Stimulated activated CD4-positive, alpha-beta T cell treated with anti-CD3 and anti-CD28 coated beads, Interleukin-12 subunit alpha, Interleukin-12 subunit beta, amount 100 ng/mL, for 48 hours (primary cell): ENCODE data around the gene RPTOR.

ENCODE experiments used
- DNase-seq, 3 donors: peaks; one replicate each; pipeline ENCODE4 v3.0.0-alpha.2; 2020; ENCODE audit warnings: low read depth in 2 of 3, low spot score in 1 of 3

Gene RPTOR

DNA sequence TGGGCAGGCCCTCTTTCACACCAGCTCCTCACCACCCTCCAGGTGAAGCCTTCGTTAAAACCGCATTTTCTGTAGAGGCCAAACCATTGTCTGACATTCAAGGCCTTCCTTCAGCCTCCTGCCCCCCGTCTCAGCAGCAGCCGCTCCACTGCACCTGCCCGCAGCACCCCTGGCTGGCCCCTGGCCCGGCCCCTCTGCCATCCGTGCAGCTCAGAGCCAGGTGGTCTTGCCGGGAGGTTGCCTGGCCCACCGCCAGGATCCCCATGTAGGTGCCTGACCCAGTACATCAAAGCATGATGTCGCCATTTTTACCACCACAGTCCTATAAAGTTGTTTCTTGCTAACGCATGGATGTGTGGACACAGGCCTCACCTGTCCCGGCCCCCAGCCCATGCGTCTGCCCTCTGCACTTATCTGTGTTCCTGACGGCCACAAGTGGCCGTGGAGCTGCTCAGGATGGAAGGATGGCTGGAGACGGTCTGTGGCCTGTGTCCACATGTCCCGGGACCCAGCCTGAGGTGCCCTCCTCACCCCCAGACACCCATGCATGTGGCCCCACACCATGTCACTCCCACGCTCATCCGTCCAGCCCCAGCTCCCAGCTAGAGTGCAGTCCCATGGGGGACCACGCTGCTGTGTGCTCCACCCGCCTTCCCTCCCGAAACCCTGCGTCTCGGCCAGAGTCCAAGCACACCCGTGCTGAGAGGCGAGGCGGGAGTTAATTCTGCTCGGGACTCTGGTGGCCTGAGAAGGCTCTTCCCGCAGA is 357.7 kb downstream of the RPTOR start:
- DNase-seq, result no peak

- DNase-seq, result no peak
These were observed 358.4 kb downstream of the RPTOR start for GRCh38 chr17:80902963-80903611.

DNA sequence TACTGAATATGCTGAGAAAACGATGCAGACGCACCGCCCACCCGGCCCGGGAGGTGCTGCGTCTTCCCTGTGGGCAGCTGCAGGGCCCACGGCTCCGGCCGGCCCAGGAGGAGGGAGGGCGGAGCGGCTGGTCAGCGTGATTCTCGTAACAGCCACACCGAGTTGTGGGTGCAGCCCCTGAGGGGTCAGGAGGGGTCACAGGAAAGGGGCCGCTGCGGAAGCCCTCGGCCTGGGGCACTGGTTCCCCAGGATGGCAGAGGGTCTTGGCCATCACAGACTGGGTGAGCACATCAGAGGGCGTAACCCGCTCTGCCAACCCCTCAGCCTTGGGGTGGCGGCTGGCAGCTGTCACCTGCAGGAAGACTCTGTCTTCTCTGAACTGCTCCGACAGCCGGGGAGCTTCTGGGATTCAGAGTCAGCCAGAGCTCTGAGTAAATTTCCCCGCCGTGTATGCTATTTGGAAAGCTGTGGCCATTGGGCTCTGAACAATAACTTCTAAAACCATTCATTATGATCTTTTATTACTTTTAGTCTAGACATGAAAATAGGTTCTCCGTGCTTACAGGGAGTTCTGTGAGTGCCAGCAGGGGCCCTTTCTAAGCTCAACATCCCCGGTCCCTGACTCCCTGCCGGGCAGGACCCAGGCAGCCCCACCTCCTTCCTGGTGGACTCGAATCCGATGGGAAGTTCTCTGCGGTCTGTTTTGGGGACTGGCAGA is 359.6 kb downstream of the RPTOR start:
- no peak for DNase-seq

GRCh38 chr17:80905586-80906230 is 361.1 kb downstream of the RPTOR start:
- no peak for DNase-seq

- DNase-seq, result no peak
These were observed 362.0 kb downstream of the RPTOR start for GRCh38 chr17:80906364-80907259.

DNA sequence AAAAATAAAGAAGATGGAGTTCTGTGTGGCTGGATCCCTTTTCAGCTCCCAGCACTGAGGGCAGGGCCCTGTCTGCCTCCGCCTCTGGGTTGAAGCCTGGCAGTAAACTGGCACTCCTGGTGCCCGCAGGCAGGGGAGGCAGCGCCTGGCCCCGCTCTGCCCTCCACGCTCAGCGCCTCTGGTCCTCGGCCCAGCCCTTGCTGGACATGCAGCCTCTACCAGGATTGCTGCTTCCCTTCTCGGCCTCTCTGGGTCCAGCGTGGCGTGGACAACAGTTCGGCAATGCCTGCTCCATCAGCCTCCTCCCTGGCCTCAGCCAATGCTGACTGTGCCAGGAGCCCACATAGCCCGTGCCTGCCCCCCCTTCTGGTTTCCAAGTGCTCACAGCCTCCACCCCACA is 362.6 kb downstream of the RPTOR start:
- DNase-seq, result no peak

DNA sequence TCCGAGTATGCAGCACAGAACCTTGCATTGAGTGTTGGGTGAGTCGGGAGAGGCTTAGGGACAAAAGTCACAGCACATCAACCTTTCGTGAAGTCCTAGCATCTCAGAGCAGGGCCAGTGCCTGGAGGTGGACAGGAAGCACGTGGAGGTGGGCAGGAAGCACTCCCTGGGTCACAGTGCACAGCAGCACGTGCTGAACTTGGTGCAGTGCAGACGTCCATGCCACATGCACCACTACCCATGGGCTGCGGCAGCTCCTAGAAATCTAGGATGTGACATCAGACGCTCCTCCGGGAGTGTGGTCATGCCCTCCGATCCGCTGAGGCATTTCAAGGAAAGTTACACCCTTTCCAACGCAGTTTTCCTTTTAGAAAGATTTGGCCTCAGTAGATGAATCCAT is 363.6 kb downstream of the RPTOR start:
- no peak for DNase-seq

DNA sequence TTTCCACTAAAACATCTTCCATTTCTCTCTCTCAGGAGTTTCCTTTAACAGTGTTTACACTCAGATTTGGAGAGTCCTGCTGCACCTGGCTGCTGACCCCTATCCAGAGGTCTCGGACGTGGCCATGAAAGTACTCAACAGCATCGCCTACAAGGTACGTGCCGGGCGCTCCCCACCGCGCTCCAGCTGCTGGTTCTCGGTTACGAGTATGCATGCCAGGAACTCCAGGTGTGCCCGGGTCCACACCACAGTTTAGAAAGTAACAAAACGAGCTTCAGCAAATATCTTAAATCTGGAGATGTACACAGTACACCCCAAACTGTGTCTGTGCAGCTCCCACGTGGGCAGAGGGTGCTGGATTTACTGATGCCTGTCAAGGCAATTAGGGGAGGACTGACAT is 364.1 kb downstream of the RPTOR start:
- DNase-seq, result no peak

GRCh38 chr17:80909635-80910034 is 365.0 kb downstream of the RPTOR start:
- no peak for DNase-seq

DNA sequence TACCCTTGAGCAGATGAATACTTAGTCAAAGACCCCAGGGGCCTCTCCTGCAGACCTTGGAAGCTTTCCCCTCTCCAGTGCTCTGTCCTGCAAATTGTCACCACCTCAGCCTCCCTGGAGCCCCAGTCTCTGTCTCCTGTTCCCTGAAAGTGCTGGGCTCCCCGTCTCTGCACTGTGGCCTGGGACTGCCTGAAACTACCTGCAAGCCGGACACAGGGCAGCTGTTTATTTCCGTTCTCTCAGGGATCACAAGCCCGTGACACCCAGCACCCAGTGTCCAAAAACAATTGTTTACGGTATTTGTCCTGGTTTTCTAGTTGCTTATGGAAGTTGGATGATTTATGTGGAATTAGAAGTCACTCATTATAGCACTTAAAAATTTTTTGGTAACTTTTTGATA is 365.4 kb downstream of the RPTOR start:
- DNase-seq, result no peak

DNA sequence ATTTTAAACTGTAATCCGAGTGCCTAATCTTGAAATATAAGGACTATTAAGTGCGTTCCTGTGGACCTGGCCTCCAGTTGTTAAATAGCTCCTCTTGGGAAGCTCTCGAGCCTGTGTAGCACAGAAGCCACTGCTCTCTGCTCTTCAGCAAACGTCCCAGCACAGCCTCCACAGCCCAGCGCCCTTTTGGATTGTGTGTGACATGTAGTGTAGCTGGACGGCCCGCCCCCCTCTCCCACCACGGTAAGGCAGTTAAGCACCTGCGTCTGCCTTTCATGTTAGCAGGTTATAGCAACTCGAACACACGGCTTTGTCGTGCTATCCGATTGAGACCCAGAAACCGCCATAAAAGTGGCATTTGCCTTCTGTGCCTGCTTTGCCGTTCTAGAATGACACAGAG is 367.8 kb downstream of the RPTOR start:
- DNase-seq, result no peak

- no peak for DNase-seq
These were observed 369.5 kb downstream of the RPTOR start for GRCh38 chr17:80913928-80914821.

GRCh38 chr17:80916246-80916645 is 371.6 kb downstream of the RPTOR start:
- DNase-seq, result no peak

DNA sequence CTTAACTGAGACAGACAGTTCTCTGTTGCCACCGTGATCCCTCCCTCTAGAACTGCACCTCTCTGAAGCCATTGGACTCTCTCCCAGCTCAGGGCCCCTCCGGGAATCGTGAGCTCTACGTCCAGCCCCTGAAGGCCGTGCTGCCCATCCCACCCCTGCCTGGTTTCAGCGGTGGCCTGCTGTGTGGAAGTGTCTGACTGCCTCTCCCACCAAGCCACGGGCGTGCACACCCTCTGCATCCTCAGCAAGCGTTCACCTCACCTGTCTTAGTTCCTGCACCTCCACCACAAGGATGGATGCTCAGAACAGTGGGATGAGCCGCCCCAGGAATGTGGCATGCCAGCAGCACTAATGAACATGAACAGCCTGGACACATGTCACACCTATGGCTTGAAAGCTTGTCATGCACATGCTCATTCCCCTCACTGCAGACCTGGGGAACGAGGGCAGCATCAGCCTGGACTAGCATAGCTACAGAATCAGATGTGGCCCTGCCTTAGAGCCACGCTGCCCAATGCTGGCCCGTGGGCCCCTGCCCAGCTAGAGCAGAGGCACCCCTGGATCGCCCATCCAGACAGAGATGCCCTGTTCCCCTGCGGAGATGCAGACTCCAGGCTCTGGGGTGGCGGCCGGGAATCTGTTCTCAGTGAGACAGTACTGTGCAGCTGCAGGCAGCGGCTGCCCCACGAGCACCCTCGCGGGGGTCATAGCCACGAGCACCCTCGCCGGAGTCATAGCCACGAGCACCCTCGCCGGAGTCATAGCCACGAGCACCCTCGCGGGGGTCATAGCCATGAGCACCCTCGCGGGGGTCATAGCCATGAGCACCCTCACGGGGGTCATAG is 373.3 kb downstream of the RPTOR start:
- no peak for DNase-seq

DNA sequence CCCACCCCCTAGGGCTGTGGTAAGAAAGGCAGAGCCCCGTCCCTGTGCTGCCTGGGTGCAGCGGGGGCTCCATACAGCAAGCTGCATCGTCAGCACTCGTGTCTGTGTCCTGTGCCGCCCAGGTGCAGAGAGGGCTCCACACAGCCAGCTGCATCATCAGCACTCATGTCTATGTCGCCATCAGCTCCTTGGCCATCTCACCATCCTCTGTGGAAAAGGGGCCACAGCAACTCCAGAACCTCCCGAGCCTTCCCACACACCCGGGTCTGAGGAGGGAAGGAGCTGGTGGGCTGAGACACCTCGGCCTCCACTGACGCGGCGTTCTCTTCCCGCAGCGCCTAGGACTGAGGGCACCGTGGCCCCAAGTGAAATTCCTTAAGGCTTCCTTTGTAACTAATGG is 374.1 kb downstream of the RPTOR start:
- DNase-seq, result no peak

GRCh38 chr17:80919331-80920311 is 375.0 kb downstream of the RPTOR start:
- DNase-seq, result no peak

DNA sequence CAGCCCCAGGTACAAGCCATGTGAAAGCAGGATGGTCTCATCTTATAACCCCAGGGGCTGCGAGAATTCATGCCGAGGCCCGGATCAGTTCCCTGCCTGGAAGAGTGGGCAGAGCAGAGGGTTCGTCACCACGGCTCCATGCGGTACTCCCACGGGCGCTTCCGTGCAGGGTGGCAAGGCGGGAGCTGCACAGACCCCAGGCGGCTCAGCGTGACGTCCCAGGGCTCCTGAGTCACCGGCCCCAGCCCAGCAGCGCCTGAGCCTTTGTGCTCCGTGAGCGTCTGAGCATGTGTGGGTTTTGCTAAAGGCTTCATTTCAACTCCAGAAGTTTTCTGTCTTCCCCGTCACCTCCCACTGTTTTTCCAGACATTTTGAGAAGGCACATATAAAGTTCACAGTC is 375.8 kb downstream of the RPTOR start:
- no peak for DNase-seq

- DNase-seq, result no peak
These were observed 376.5 kb downstream of the RPTOR start for GRCh38 chr17:80921159-80921558.
